Upper lobe of right lung (tissue), 1 donor: Measurements from ENCODE around the gene UBE2Q1. TPM values are rescaled to one million over a fixed set of nuclear protein-coding genes. Genes with fewer than 3 reads are reported as not detected.
"Not testable (repeated sequence)": the region's sequence is repeated elsewhere in the genome, so short reads cannot be mapped to it uniquely, and the experiment has no call there.

Source experiments
- ATAC-seq: fragments of 200-7000 bp; cut with Tn5 transposase; one replicate; pipeline ENCODE4 v1.9.1; 2020; ENCODE audit warnings: mild to moderate bottlenecking, moderate library complexity
- DNase-seq: peaks from one replicate; pipeline ENCODE4 v3.0.0-alpha.2; 2020
- H3K27ac ChIP-seq: fragments of 200-600 bp; one replicate; pipeline ENCODE4 v1.8.0; 2022
- H3K27me3 ChIP-seq: fragments of 200-600 bp; one replicate; pipeline ENCODE4 v1.8.0; 2022; ENCODE audit warnings: mild to moderate bottlenecking
- H3K36me3 ChIP-seq: fragments of 200-600 bp; one replicate; pipeline ENCODE4 v1.8.0; 2022
- H3K4me1 ChIP-seq: fragments of 200-600 bp; one replicate; pipeline ENCODE4 v1.8.0; 2022
- H3K4me3 ChIP-seq: fragments of 200-600 bp; one replicate; pipeline ENCODE4 v1.8.0; 2022; ENCODE audit warnings: mild to moderate bottlenecking
- H3K9me3 ChIP-seq: fragments of 200-600 bp; one replicate; pipeline ENCODE4 v1.8.0; 2022
- CTCF ChIP-seq: fragments of 200-600 bp; IDR thresholded peaks from one replicate; pipeline ENCODE4 v1.8.0; 2022; ENCODE audit warnings: antibody characterized with exemption
- intact Hi-C: fragments of 100-400 bp; cut with DNase I; formaldehyde crosslinking; loops from one replicate; pipeline ENCODE4 v1.11.0; 2022
- total RNA-seq: library from RNA; stranded (reverse); fragmentation: NEBNext Ultra II Directional; extraction: Animal tissue kit (Norgen Biotek cat#: 25700); gene quantifications from one replicate; pipeline ENCODE4 v1.2.1, GENCODE V29; 2021
- donor health status: DM: no; HTN: yes; CAD: no; lungs with severe emphysema.

Gene UBE2Q1
- total RNA-seq, 1 donor from 2014 or later: 93.5 TPM

- Histone ChIP-seq H3K4me3 (no peak overlapping the region), H3K27ac (no peak overlapping the region), H3K4me1 (no peaks in the 10 kb centered on the region), H3K36me3 (no peaks in the 10 kb centered on the region), H3K27me3 (no peaks in the 10 kb centered on the region), H3K9me3 (no peaks in the 10 kb centered on the region)
- no peak for TF ChIP-seq CTCF
- ATAC-seq (peak; percentile 87), DNase-seq (no peak)
- intact Hi-C loops: loop anchor here (10.0 kb wide), 1 partner anchor 65 kb away; no protein-coding TSS in a partner anchor
These were observed 18.7 kb downstream of the UBE2Q1 start for GRCh38 chr1:154539486-154540483.

- ATAC-seq (no peak), DNase-seq (no peak)
- no peaks in the 10 kb centered on the region for H3K36me3 ChIP-seq
- H3K27ac ChIP-seq: no peak overlapping the region
- H3K4me3 ChIP-seq: no peak overlapping the region
- H3K27me3 ChIP-seq: no peaks in the 10 kb centered on the region
- no peaks in the 10 kb centered on the region for H3K4me1 ChIP-seq
- TF ChIP-seq CTCF: no peak
- no peaks in the 10 kb centered on the region for H3K9me3 ChIP-seq
- intact Hi-C loops: no loop called here
These were observed 21.9 kb downstream of the UBE2Q1 start for GRCh38 chr1:154536570-154536969.

GRCh38 chr1:154533952-154534844, 24.3 kb downstream of the UBE2Q1 start:
- peak; percentile 31 for TF ChIP-seq CTCF
- Histone ChIP-seq H3K9me3 (no peaks in the 10 kb centered on the region), H3K4me3 (no peak overlapping the region), H3K27me3 (no peaks in the 10 kb centered on the region), H3K4me1 (no peaks in the 10 kb centered on the region), H3K27ac (no peak overlapping the region), H3K36me3 (no peaks in the 10 kb centered on the region)
- ATAC-seq: peak; percentile 61
- intact Hi-C loops: no loop called here
- no peak for DNase-seq

GRCh38 chr1:154531950-154532349, 26.5 kb downstream of the UBE2Q1 start:
- DNase-seq, H3K27me3 ChIP-seq, H3K9me3 ChIP-seq, H3K27ac ChIP-seq, H3K36me3 ChIP-seq, H3K4me1 ChIP-seq, intact Hi-C loops, ATAC-seq, H3K4me3 ChIP-seq: not testable (repeated sequence)

- DNase-seq: no peak
- no peak overlapping the region for H3K27ac ChIP-seq
- no peak for TF ChIP-seq CTCF
- H3K27me3 ChIP-seq: no peaks in the 10 kb centered on the region
- no peaks in the 10 kb centered on the region for H3K4me1 ChIP-seq
- ATAC-seq: no peak
- intact Hi-C loops: no loop called here
- H3K4me3 ChIP-seq: no peak overlapping the region
- no peaks in the 10 kb centered on the region for H3K36me3 ChIP-seq
- H3K9me3 ChIP-seq: no peaks in the 10 kb centered on the region
These were observed 29.2 kb downstream of the UBE2Q1 start for GRCh38 chr1:154529308-154529707.

GRCh38 chr1:154527192-154527591, 31.3 kb downstream of the UBE2Q1 start:
- intact Hi-C loops: no loop called here
- no peak overlapping the region for H3K4me3 ChIP-seq
- no peaks in the 10 kb centered on the region for H3K9me3 ChIP-seq
- H3K27ac ChIP-seq: no peak overlapping the region
- no peak for TF ChIP-seq CTCF
- peaks cover 2% of the 10 kb centered on the region for H3K4me1 ChIP-seq
- no peak for ATAC-seq
- H3K27me3 ChIP-seq: no peaks in the 10 kb centered on the region
- H3K36me3 ChIP-seq: no peaks in the 10 kb centered on the region
- no peak for DNase-seq
